CD4-positive, alpha-beta T cell treated with Interferon alpha-2 for 1 hour (primary cell): ENCODE data around the gene POLR3C.
"Not testable (repeated sequence)": the region's sequence is repeated elsewhere in the genome, so short reads cannot be mapped to it uniquely, and the experiment has no call there.

Experiments used
- DNase-seq, 2 donors: peaks; one replicate each; pipeline ENCODE4 v3.0.0-alpha.2; 2020 to 2022

POLR3C gene

DNA sequence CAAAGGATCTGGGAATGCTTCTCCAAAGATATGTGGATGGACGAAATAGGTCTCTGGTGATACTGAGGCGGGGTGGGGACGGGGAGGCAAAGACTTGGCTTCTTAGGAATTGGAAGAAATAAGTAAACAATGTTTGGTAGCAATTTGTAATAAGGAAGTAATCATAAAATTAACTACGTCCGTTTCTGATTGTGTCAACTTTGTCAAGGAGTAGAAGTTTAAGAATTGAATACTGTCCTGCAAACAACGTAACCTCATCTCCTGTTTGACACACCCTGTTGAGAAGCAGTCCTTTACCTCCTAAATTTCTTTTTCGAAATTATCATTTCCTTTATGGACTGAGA is 471 bp downstream of the POLR3C start:
- DNase-seq: no peak

DNA sequence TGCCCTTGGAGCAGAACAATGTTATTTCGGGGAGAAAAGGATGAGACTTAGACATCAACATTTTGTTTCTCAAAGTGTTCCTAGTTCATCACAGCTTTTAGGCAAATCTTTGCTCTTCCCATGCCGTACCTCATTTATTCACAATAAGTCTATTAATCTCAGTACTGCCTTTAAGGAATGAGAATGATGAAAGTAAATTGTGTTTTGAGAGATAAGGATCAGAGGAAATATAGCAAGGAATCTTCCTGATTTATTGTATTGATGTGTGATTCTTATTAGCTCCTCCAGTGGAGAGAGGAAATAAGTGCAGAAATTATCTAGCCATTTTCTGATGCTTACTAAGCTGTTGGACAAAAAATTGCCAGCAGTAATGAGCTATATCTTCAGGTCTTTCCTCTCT is 2.0 kb downstream of the POLR3C start:
- no peak for DNase-seq

DNA sequence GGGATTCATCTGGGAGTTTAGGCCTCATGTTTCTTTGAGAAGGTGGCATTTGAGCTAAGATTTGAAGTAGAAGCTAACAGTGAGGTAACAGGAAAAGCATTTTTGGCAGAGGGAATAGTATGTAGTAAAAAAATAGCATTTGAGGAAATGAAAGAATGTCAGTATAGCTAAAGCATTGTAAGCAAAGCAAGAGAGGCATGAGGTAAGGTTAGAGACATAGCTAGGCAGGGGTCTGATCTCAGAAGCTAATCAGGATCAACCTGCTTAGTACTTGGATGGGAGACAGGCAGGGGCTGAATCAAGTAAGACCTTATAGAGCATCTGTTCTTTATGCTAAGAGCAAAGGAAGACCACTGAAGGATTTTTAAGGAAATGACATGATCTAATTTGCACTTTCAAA is 4.0 kb downstream of the POLR3C start:
- DNase-seq: no peak

DNA sequence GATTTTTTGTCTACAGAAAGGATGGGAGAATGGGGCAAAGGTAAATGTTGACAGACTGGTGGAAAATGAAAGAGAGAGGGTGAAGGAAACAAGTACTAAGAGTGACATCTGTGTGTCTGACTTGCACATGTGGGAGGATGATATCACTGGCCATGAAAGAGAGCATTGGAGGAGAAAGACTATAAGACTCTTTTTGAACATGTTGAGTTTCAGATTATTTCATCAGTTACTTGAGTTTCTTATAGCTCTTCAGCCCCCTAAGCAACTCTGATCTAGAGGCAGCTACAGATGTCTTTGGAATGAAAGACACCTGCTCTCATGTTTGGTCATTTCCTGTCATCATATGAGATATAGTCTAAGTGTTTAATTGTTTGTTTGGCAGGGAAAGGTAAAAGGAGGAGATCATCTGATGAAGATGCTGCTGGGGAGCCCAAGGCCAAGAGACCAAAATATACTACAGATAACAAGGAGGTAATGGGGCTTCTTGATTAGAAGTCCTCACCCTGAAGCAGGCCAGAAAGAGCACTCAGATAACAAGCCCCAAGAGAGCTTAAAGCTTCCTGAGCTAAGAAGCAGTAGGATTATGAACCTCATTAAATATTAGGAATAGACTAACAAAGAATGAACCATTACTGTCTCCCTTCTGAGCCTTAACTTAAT is 4.5 kb downstream of the POLR3C start:
- no peak for DNase-seq

DNA sequence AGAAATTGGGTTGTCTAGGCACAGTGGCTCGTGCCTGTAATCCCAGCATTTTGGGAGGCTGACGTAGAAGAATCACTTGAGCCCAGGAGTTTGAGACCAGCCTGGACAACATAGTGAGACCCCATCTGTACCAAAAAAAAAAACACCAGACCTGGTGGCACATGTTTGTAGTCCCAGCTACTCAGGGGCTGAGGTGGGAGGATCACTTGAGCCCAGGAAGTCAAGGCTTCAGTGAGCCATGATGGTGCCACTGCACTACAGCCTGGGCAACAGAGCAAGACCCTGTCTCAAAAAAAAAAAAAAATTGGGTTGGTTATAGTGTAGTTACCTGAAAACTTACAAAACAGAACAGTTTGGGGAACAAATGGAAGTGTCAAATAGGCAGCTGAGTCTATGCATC is 6.8 kb downstream of the POLR3C start:
- DNase-seq: not testable (repeated sequence)

DNA sequence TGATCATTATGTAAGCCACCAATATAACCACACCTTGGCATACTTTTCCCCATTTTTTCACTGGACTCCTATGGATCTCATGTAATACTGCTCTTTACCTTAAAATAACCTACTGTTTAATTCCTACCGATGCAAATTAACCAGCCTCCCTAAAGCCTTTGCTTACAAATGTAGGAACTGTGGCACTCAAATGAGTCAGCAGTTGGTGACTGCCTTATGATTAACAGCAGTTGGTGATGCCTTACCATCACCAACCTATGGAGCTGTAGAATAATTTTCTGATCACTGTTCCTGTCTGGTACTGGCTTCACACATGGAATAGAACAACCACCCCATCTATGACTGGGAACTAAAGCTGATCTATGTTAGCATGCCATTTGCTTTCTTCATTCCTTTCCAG is 13.7 kb downstream of the POLR3C start:
- no peak for DNase-seq

DNA sequence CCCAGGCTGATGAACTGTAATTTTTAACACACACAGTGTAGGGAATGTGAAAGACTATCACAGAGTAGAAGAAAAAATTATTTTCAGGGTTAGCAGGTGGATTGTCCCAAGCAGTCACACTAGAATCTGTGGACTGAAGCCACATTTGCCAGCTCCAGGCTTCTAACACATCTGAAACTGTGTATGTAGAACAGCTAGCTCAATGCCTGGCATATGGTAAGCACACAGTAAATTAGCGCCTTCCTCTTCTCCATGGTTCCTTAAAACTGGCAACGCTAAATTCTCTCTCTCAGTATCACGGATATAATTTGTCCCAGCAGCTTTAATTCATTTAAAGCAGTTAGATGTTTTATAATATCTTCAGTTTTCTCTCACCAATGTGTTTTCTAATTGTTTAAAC is 19.0 kb downstream of the POLR3C start:
- no peak for DNase-seq

DNA sequence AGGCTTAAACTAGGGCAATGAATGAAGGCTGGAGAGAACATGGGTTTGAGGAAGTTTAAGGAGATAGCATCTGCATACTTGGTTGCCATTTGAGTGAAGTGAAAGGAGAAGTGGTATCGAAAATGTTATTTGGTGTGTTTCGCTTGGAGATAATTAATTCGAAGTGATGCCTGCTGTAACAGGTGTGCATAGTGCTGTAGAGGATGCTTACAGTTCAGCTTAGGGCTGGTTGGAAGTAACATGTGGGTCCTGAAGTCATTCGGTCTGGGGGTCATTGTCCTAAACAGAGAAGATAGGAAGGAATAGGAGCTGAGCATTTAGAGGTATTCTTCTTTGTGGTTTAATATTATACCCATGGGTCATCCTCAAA is 21.1 kb downstream of the POLR3C start:
- no peak for DNase-seq

DNA sequence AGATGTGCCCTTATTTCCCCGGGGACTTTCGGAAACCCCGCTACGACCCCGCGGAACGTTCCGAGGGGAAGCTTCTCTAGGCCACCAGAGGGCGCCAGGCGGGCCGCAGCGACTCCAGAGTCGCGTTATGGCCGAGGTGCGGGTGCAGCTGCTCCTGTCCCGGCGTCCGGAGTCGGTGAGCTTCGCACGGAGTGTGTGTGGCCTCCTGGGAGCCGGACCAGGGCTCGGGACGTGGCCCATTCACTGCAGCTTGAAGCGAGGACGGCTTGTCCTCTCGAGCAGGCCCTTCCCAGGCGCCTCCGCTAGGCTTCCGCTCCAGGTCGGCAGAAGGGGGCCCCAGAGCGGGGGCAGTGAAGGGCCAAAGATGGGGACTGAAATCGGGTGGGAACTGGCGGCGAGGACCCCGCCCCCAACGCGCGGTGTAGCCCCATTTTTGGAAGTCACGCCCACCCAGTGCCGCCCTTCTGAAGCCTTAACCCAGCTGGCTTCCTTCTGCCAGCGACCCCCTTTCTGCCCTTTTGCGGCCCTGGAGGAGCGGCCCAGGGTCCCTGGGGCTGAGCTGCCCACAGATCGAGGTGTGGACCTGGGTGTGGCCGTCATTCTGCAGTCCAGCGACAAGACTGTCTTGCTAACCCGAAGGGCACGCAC is 21.6 kb downstream of the POLR3C start, which contains the start of gene NUDT17:
Gene NUDT17, plus strand, starts transcription at position 117 of the 648 bp plus-strand sequence. Its CDS starts 11 bp downstream, at position 128.
- DNase-seq: peak; percentile 71 to 76

DNA sequence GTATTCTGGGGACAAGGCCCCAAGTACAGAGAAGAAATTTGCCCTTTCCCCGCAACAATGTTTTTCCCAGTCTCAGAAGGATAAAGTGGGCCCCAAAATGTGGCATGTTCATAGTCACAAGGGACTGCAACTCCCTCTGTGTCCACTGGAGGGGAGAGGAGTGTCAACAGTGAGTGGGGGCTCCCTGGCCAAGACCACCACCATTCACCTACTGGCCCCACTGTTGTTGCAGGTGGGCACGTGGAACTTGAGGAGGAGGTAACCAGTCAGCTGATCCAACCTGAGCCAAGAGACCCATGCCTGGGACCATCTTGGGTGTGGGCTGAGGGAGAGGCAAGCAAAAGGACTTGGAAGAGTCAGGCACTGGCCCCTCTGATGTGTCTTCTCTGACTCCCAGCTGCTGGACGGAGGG is 22.2 kb downstream of the POLR3C start:
- peak; percentile 28 to 53 for DNase-seq

DNA sequence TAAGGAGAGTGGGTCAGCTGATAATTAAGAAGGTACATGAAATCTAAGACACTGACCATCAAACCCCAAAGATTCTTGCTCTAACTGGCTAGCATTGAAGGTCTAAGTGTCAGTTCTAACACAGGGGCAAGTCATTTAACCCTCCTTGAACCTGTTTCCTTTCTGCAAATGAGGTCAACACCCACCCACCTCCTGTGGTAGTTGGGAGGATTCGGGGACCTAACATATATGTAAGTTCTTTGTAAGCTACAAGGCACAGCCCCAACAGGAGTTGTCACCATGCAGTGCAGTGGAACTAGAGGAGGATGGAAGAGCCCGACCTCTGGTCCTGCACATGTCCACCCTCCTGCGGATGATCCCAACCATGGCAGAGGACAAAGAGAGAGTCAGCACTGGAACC is 23.8 kb downstream of the POLR3C start:
- no peak for DNase-seq

DNA sequence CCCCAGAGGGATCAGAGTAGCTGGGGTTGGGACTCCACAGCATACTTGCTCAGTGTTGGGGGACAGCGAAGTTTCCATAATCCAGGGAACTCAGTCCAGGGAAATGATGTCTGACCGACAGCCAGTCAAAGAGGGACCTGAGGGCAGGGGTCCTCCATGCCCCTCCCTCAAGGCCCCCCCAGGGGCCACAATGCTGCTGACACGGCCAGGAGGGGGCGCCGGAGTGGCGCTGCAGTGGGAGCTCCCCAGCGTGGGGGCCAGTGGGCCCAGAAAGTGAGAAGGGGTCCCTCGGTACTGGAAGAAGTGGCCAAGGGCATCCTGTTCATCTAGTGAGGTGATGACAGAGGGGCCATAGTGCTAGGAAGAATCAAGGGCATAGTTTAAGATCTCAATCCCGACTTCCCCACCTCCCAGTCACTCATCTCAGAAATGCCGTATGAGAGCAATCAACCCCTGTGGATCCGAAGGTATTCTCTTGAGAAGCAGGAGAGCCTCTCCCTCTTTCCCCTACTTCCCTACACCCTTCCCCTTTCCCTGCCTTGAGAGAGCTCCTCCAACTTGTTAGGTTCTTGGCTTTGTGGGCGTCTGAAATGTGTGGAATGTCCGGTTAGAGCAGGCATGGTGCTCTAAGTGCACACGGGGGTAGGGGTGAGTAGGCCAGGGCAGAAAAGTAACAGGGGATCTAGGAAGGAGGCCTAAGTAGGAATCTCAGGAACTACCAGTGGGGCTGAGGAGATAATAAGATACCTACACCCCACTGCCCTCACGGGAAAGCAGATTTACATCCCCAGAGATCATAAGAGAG is 25.6 kb downstream of the POLR3C start:
- peak in 1 of 2 donors; percentile 7 for DNase-seq

DNA sequence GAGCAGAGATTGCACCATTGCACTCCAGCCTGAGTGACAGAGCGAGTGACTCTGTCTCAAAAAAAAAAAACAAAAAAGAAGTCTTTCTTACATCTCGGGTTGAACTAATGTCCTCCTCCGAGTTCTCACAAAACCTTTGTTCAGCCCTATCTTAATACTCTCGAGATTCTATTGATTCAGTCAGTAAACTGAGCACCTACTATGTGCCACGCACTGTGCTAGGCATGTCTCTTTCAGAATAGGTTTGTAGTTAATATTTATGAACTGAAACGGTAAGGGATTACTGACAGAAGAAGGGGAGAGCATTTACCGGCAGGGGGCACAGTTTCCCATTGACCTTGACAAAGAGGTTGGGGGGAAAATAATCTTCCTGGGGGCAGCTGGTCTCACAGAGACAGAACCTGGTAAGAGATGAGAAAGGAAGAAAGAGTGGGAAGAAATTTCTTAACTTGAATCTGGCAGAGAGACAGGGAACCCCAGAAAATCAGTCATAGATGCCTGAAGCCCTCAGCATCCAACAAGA is 31.5 kb downstream of the POLR3C start:
- no peak for DNase-seq

DNA sequence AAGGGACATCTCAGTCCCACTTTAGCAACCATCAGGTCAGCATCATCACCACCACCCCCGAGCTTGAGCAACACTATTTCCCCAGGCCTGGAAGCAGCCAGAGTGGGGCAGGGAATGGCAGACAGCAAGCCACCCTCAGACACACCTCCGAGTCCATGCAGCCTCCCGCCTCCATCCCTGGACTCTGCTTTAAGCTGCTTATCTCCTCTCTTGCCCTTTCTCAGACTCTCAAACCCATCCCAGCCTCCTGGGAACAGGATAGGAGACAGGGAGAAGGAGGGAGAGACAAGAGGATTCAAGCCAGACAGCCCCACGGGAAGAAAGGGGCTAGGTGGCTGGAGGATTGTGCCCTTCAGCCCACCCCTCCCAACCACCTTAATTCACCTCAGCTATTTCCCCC is 33.2 kb downstream of the POLR3C start:
- no peak for DNase-seq

DNA sequence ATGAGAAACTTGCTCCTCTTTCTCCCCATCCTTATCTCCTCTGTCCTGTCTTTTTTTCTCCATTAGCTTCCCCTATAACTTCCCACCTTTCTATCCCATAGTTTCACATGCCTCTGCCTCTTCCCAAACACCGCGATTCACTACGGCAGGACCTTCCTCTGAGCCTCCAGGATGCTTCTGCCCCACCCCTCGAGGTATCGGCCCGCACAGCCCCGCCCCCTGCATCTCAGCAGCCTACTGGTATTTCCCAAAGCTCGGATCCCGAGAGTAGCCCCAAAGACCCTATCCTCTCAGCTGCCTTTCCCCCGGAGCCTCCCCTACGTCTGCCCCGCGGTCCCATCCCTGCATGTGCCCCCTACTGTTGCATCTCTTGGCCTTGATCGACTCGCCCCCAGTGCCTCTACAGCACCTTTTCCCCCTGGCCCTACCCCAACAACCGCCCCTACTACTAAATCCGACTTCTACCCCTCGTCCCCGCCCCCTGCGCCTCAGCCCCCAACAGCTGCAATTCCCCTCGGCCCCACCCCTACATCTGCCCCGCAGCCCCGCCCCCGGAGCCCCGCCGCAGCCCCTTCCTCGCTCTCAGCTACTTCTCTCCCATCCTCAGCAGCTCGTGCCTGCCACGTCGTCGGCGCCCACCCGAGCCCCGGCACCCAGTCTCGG is 34.4 kb downstream of the POLR3C start:
- DNase-seq: peak in 1 of 2 donors; percentile 26

DNA sequence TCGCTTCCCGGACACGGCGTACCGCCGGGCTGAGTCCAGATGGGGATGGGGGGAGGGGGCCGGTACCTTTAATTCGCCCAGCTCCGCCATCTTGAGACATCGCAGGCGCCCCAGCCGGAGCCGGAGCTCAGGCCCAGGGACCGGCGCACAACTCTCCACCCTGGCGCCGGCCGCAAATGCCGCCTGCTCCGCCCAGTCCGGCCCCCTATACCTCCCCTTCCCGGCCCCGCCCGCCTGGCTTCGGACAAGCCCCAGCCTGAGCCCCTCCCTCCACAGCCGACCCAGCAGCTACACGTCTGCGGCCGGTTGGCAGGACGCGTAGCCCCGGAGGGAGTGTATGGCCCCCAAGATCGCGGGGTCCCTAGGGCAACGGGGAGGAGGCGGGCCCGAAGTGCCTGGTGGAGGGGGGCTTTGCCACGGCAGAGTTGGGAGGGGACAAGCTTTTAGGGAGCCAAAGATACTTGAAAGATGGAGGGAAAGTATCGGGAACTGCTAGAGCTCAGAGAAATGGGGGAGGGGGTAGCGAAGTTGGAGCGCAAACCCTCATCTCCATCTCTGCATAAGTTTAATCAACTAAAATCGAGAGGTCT is 35.0 kb downstream of the POLR3C start, which contains the start of gene PIAS3:
Gene PIAS3, minus strand, starts transcription at position 181 of the 590 bp plus-strand sequence. Its CDS starts 91 bp downstream, at position 90.
- peak; percentile 84 to 87 for DNase-seq

DNA sequence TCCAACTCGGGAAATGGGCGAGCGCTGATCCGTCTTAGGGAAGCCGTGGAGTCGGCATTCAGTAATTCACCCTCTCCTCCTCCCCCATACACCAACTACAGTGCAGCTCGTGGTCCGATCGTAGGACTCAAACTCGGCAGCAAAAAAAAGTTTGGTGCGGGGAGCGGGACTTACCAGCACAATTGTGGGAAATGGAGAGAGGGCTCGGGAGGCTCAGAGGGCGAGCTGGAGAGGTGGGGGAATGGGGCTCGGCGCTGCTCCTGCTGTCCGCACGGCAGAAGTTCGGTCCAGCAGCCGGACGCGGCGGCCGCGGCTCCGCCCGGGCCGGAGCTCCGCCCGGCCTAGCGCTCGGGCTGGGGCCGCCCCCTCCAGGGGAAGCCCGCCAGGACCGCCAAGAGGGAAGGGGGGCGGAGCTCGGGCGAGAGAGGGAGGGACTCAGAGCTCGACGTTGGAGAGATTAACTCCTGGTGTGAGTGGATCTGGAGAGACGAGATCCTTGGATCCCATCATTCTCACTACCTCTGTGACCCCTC is 35.6 kb downstream of the POLR3C start:
- DNase-seq: peak; percentile 69 to 80

DNA sequence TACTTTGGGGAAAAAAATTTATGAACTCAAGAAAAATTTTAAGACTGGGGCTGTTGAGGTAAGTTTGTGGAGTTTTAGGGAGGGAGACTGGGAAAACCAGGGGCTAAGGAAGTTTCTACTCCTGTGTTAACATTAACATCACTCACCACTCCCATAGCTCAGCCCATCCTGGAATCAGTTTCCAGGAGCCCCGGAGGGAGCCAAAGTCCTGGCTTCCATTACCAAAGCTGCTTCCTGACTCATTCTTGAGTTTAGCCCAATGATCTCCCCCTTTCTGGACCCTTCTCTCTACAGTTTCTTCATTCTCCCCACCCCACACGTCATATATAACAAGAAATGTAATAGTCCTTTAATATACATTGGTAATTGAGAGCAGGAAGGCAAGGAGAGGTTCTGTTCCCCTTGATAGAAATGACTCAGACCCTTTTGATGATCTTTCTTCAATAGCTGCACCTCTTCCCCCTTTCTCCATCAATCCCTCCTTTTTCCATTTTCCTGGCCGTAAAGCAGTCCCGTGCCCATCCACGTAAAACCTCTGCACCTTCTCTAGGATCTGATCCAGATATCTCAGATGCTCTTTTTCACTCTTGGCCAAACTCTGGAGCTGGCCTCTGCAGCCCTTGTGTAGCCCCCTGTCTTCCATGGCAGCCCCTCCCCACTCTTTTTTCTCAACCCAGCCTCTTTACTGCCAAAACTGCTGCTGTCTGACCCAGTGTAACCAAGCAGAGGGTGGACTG is 39.5 kb downstream of the POLR3C start:
- DNase-seq: no peak

DNA sequence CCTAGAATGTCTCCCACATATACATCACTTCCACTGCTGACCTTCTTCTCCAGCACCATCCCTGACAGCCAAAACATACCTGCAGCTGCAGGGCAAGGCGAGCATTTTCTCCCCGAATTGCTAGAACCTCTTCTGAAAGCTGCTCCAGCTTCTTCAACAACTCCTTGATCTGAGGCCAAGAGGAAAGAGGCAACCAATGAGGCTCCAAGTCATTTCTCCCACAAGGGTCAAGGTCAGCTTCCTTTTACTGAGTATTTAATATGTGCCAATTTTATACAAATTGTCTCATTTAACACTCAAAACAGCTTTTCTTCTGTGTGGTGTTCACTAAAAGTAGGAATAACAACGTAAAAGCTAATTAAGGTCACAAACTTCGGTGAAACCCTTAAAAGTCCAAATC is 44.2 kb downstream of the POLR3C start:
- no peak for DNase-seq

DNA sequence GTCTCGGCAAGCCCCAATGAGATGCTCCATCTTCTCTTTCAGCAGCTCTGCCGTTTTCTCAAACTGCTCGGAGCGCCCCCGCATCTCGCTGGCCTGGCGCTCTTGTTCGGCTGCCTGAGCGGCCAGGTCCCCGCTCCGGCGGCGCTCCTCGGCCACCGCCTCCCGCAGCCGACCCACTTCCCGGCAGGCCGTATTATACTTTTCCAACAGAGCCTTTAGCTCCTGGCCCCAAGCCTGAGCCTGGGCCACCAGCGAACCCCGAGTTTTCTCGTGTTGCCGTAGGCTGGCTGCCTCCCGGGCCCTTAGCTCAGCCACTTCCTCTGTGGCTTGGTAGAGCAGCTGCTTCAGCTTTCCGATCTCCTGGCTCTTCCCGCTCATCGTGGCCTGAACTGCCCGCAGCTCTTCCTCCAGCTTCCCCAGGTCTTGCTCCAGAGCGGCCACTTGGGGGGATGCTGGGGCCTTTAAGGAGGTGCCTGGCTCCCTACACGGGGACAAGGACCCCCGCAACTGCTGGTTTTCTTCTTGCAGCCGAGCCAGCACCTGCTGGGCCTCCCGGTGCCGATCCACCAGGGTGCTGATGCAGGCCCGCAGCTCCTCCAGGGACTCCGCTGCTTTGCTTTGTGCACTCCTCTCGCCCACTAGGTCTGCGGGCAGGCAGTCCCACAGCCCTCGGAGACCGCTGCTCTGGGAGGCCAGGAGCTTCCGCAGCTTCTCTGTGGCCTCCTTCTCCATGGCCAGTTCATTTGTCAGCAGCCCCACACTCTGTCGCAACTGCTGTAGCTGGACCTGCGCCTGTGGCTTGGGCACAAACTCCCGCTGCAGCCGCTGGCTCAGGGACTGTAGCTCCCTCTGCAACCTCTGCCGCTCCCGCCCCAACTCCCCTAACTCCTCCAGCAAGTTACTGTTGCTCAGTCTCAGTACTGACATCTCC is 48.3 kb downstream of the POLR3C start:
- peak; percentile 18 to 38 for DNase-seq
